Right atrium auricular region (tissue), 2 donors: ENCODE results near the gene DUS2. TPM values are rescaled to one million over a fixed set of nuclear protein-coding genes. Genes with fewer than 3 reads are reported as not detected.
"Not testable (repeated sequence)": the region's sequence is repeated elsewhere in the genome, so short reads cannot be mapped to it uniquely, and the experiment has no call there.

Experiments
- DNase-seq: peaks from one replicate; pipeline ENCODE4 v3.0.0-alpha.2; 2019; ENCODE audit warnings: low spot score
- H3K27ac ChIP-seq, 2 donors: fragments of 200-600 bp; sonication (generic); 1 replicate in 1 of 2; 2 replicates in 1 of 2; pipeline ENCODE4 v1.5.1; 2016 to 2019
- H3K27me3 ChIP-seq, 2 donors: fragments of 200-600 bp; sonication (generic); one replicate each; pipeline versions ENCODE4 v1.5.1 to v1.6.0; 2017 to 2019
- H3K36me3 ChIP-seq: fragments of 200-600 bp; sonication (generic); one replicate; pipeline ENCODE4 v1.5.1; 2016
- H3K4me1 ChIP-seq, 2 donors: fragments of 200-600 bp; sonication (generic); one replicate each; pipeline versions ENCODE4 v1.5.1 to v1.6.0; 2017 to 2019
- H3K4me3 ChIP-seq, 2 donors: fragments of 200-600 bp; sonication (generic); 1 replicate in 1 of 2; 2 replicates in 1 of 2; pipeline ENCODE4 v1.5.1; 2017 to 2019; ENCODE audit warnings: mild to moderate bottlenecking in 1 of 2, moderate library complexity in 1 of 2
- H3K9me3 ChIP-seq, 2 donors: fragments of 200-600 bp; sonication (generic); one replicate each; pipeline ENCODE4 v1.5.1; 2019
- CTCF ChIP-seq, 2 donors: fragments of 200-600 bp; sonication (generic); IDR thresholded peaks; one replicate each; pipeline ENCODE4 v1.5.1; 2019; ENCODE audit warnings: antibody characterized with exemption in 2 of 2
- total RNA-seq, 2 donors: library from RNA; depleted of rRNA; stranded (reverse); fragments of >200 nt; gene quantifications; one replicate each; pipeline ENCODE4 v1.1.0, GENCODE V29; 2016

DUS2 gene
- total RNA-seq, 2 donors from 2014 or later = 4.5 to 4.9 TPM

GRCh38 chr16:68117884-68118283, 94.8 kb downstream of the DUS2 start:
- no peak for TF ChIP-seq CTCF (IDR thresholded peaks at IDR 0.05)
- H3K4me1 ChIP-seq = peaks cover 0 to 8% of the 10 kb centered on the region in 2 donors

GRCh38 chr16:68118954-68119353, 95.9 kb downstream of the DUS2 start:
- not testable (repeated sequence) for H3K36me3 ChIP-seq, H3K9me3 ChIP-seq, H3K27ac ChIP-seq, H3K27me3 ChIP-seq, DNase-seq, H3K4me3 ChIP-seq, H3K4me1 ChIP-seq

More at GRCh38 chr16:68117884-68118283, 94.8 kb downstream of the DUS2 start:
- no peak for DNase-seq
- Histone ChIP-seq H3K27ac (no peak overlapping the region), H3K36me3 (no peaks in the 10 kb centered on the region), H3K9me3 (no peaks in the 10 kb centered on the region), H3K4me3 (no peak overlapping the region), H3K27me3 (no peaks in the 10 kb centered on the region)

- H3K9me3 ChIP-seq, H3K36me3 ChIP-seq, H3K27ac ChIP-seq, DNase-seq, H3K4me1 ChIP-seq, H3K27me3 ChIP-seq, H3K4me3 ChIP-seq: not testable (repeated sequence)
Measured at GRCh38 chr16:68120496-68120895, 97.4 kb downstream of the DUS2 start.

- Histone ChIP-seq H3K27ac (no peak overlapping the region), H3K27me3 (no peaks in the 10 kb centered on the region), H3K4me1 (no peaks in the 10 kb centered on the region), H3K9me3 (peaks cover 0 to 7% of the 10 kb centered on the region in 2 donors), H3K4me3 (no peak overlapping the region), H3K36me3 (peaks cover 12% of the 10 kb centered on the region)
- no peak for DNase-seq
- TF ChIP-seq CTCF (IDR thresholded peaks at IDR 0.05) = no peak
Measured at GRCh38 chr16:68126395-68126794, 103.3 kb downstream of the DUS2 start.

GRCh38 chr16:68128577-68129305, 105.7 kb downstream of the DUS2 start:
- peaks cover 0 to 7% of the 10 kb centered on the region in 2 donors for H3K9me3 ChIP-seq
- no peaks in the 10 kb centered on the region for H3K27me3 ChIP-seq
- H3K36me3 ChIP-seq = peaks cover 12% of the 10 kb centered on the region
- no peak for TF ChIP-seq CTCF (IDR thresholded peaks at IDR 0.05)
- peaks cover 0 to 10% of the 10 kb centered on the region in 2 donors for H3K4me1 ChIP-seq
- H3K4me3 ChIP-seq = no peak overlapping the region
- no peak for DNase-seq
- peak overlapping the region in 1 of 2 donors; percentile 3 for H3K27ac ChIP-seq

Other genes starting within 250 kb of the DUS2 start
- gene RANBP10, start 216.7 kb upstream of the DUS2 start, total RNA-seq = 1 to 10 TPM; 7.8 to 8.9 TPM
- gene TSNAXIP1, start 216.4 kb upstream of the DUS2 start, total RNA-seq = under 1 TPM in 1 of 2 donors, not detected in 1; 0.55 TPM
- 10 to 100 TPM; 42.5 to 59.4 TPM for gene THAP11, start 181.0 kb upstream of the DUS2 start, total RNA-seq
- gene NUTF2, start 176.4 kb upstream of the DUS2 start, total RNA-seq = 100 to 1,000 TPM in 1 of 2 donors, 10 to 100 TPM in 1; 44.6 to 132 TPM
- gene CENPT, start 175.6 kb upstream of the DUS2 start, total RNA-seq = 10 to 100 TPM in 1 of 2 donors, 1 to 10 TPM in 1; 8.7 to 19.1 TPM
- gene EDC4, start 150.2 kb upstream of the DUS2 start, total RNA-seq = 10 to 100 TPM; 21.2 to 39.5 TPM
- not detected for gene NRN1L, start 138.4 kb upstream of the DUS2 start, total RNA-seq
- gene PSKH1, start 130.0 kb upstream of the DUS2 start, total RNA-seq = 10 to 100 TPM; 18.4 to 23.2 TPM
- under 1 TPM in 1 of 2 donors, not detected in 1; 0.59 TPM for gene CTRL, start 91.4 kb upstream of the DUS2 start, total RNA-seq
- 10 to 100 TPM; 37.3 to 38.4 TPM for gene PSMB10, start 86.4 kb upstream of the DUS2 start, total RNA-seq
- 10 to 100 TPM in 1 of 2 donors, 1 to 10 TPM in 1; 2.9 to 11.8 TPM for gene LCAT, start 79.2 kb upstream of the DUS2 start, total RNA-seq
- gene SLC12A4, start 54.6 kb upstream of the DUS2 start, total RNA-seq = 10 to 100 TPM; 39.5 to 85.9 TPM
- not detected for gene DPEP3, start 42.8 kb upstream of the DUS2 start, total RNA-seq
- 1 to 10 TPM in 1 of 2 donors, under 1 TPM in 1; 0.85 to 1.6 TPM for gene DPEP2, start 23.8 kb upstream of the DUS2 start, total RNA-seq
- not detected for gene DPEP2NB, start 7.4 kb upstream of the DUS2 start, total RNA-seq
- gene DDX28, start 52 bp upstream of the DUS2 start, total RNA-seq = 1 to 10 TPM; 4.3 to 4.8 TPM
- 10 to 100 TPM; 24.5 to 45.0 TPM for gene NFATC3, start 62.1 kb downstream of the DUS2 start, total RNA-seq
- gene ESRP2, start 212.8 kb downstream of the DUS2 start, total RNA-seq = 1 to 10 TPM in 1 of 2 donors, under 1 TPM in 1; 0.59 to 1.2 TPM
- gene PLA2G15, start 222.1 kb downstream of the DUS2 start, total RNA-seq = 10 to 100 TPM; 28.3 to 29.1 TPM
- 10 to 100 TPM; 28.9 to 51.0 TPM for gene SLC7A6, start 241.2 kb downstream of the DUS2 start, total RNA-seq